PC-9 (cell line): ENCODE results near the gene TNFAIP6.
"Not testable (repeated sequence)": the region's sequence is repeated elsewhere in the genome, so short reads cannot be mapped to it uniquely, and the experiment has no call there.

Source experiments
- CTCF ChIP-seq: fragments of 200-600 bp; sonication (generic); conservative IDR thresholded peaks from 2 replicates; pipeline ENCODE4 v1.6.1; 2017; ENCODE audit warnings: mixed run types, antibody characterized with exemption, mild to moderate bottlenecking, moderate library complexity
- EZH2 ChIP-seq: fragments of 200-600 bp; sonication (generic); IDR thresholded peaks from 2 replicates; pipeline ENCODE4 v1.8.0; 2017; ENCODE audit warnings: antibody characterized with exemption, low read depth

GRCh38 chr2:151421681-151422080 lies 64.3 kb downstream of the TNFAIP6 start:
- not testable (repeated sequence) for TF ChIP-seq CTCF, EZH2
